ENCODE results near the gene SEPTIN5.
"Not testable (repeated sequence)": the region's sequence is repeated elsewhere in the genome, so short reads cannot be mapped to it uniquely, and the experiment has no call there.

SEPTIN5 gene

DNA sequence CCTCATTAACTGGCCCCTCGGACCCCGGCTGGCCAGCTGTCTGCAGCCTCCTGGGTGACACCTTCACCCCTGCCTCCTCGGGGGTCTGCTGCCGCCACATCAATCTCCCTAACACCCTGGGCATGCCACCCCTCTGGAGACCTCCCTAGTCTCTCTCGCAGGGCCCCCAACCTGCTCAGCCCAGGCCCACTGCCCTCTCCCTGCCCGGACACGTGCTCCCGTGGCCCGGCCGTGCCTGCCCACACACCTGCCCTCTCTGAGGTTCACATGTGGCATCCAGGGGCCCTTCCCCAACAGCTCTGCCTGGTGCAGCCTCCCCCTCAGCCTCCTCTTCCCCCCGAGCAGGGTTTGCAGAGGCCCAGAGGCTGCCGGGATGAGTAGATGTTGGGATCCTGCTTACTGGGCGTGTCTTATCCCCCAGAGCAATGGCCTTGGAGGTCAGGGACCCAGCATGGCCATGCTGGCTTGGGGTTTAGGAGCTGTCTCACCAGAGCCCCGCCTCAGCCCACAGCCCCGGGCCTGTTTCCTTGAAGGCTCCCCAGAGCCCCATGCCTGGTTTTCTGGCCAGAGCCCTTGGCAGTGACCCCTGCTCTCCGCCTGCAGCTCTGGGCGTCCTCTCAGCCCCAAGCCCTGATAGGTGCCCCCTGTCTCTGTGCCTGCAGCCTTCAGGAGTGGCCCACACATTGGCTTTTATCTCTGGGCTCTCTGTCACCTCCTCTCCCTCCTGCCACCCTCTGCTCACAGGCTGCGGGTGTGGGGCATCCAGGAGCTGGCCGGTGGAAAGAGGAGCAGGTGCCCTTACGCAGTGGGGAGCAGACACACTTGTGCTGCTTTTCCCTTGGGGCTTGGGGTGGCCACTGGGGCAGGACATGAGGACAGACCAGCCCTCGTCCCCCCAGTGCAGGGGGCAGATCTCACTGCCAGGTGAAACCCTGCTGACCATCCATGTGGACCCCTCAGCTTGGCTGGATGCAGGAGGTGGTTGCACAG, 25.7 kb upstream of the SEPTIN5 start:
- Mint-ChIP-seq H3K9me3 (no peaks in the 10 kb centered on the region), H3K27me3 (peaks cover 21% of the 10 kb centered on the region)
- no peak for ATAC-seq (replicated peaks; ENCODE audit: extremely low read depth, poor library complexity, severe bottlenecking)

DNA sequence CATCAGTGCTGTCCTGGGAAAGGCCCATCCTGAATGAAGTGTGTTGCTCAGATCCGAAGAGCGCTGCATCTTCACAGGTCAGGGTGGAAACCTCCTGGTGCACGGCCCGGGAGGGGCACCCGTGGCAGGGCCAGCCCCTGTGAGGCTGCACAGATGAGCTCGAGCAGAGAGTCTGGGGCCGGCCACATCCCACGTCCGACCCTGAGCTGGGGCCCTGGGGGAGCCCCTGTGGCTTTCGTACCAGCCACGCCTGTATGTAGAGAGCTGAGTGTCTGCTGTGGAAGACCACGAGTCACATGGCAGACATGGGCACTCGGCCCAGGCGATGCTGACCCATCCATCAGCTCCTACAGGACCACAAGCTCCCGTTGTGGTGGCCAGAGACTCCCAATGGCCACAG, 24.9 kb upstream of the SEPTIN5 start:
- Mint-ChIP-seq H3K4me3 (no peak overlapping the region), H3K27me3 (peaks cover 28% of the 10 kb centered on the region), H3K27ac (ENCODE audit: low read depth) (no peak overlapping the region), H3K4me1 (no peaks in the 10 kb centered on the region), H3K36me3 (ENCODE audit: insufficient read depth) (no peaks in the 10 kb centered on the region), H3K9me3 (no peaks in the 10 kb centered on the region)
- DNase-seq (ENCODE audit: low spot score in 2 of 2) (no peak), ATAC-seq (replicated peaks; ENCODE audit: extremely low read depth, poor library complexity, severe bottlenecking) (no peak)

More for the DNA sequence above, 25.7 kb upstream of the SEPTIN5 start:
- Mint-ChIP-seq H3K4me3 (no peak overlapping the region), H3K4me1 (no peaks in the 10 kb centered on the region), H3K27ac (ENCODE audit: low read depth) (no peak overlapping the region), H3K36me3 (ENCODE audit: insufficient read depth) (no peaks in the 10 kb centered on the region)
- DNase-seq (ENCODE audit: low spot score in 2 of 2) = no peak

DNA sequence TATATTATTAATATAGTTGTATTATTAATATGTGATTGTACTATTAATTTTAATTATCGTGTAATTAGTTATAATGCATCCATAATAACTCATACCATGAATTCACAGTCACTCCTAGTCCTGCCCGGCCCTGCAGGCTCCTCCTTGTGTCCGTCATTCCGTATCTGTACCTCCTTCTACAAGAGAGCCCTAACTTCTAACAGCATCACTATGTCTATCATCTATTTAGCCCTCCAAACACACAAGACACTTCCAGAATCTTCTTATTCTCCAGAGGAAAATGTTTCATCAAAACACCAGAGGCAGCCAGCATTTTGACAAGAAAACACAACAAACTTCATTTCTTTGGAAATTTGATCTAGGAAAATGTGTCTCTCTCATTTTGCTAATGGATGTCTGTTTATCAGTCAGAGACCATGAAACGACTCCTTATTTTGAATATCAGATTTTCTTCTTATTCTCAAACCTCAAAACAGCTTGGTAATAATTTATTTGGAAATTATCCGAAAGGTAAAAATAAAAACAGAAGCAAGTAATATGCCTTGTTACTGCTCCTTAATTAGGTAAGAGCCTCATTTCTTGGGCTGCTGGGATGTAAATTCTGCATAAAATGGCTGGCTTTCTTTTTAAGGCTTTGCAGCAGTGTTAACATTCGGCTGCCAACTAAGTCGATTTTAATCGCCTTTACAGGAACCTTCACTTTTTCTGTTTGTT, 23.1 kb upstream of the SEPTIN5 start:
- Mint-ChIP-seq H3K36me3 (ENCODE audit: insufficient read depth) (no peaks in the 10 kb centered on the region), H3K27me3 (peaks cover 33% of the 10 kb centered on the region), H3K4me1 (no peaks in the 10 kb centered on the region), H3K9me3 (no peaks in the 10 kb centered on the region), H3K27ac (ENCODE audit: low read depth) (no peak overlapping the region), H3K4me3 (no peak overlapping the region)
- DNase-seq (ENCODE audit: low spot score in 2 of 2) (no peak), ATAC-seq (replicated peaks; ENCODE audit: extremely low read depth, poor library complexity, severe bottlenecking) (no peak)

DNA sequence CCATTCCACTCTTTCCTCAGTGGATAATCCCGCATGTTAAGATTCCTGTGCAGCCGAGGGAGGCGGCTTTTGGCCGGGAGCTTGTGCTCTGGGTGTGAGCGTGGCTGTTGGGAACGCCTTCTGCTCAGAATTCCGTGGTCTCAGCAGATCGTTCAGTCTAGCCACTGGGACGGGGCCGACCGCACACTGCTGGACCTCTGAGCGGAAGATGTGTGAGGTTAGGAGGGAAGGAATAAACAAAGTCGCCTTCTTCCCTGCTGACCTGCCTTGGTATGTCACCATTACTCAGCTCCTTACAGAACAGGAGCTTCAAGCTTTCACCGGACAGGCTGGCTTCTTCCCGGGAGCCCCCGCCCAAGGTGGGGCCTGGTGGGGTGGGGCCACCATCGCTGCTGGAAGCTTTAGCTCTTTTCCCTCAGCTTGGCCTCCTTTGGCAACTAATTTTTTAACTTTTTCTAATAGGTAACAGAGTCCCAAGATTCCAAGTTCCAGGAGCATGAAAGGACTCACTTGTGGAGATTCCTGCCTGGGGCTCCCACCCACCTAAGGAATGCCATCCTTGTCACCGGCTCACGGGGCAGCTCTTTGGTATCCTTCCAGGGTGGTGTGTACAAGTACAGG, 22.5 kb upstream of the SEPTIN5 start:
- no peak overlapping the region for H3K4me3 Mint-ChIP-seq
- DNase-seq (ENCODE audit: low spot score in 2 of 2) (no peak), ATAC-seq (replicated peaks; ENCODE audit: extremely low read depth, poor library complexity, severe bottlenecking) (no peak)
- H3K9me3 Mint-ChIP-seq = no peaks in the 10 kb centered on the region
- no peaks in the 10 kb centered on the region for H3K4me1 Mint-ChIP-seq
- no peak overlapping the region for H3K27ac Mint-ChIP-seq (ENCODE audit: low read depth)
- peaks cover 40% of the 10 kb centered on the region for H3K27me3 Mint-ChIP-seq
- H3K36me3 Mint-ChIP-seq (ENCODE audit: insufficient read depth) = no peaks in the 10 kb centered on the region

- Mint-ChIP-seq H3K27ac (ENCODE audit: low read depth) (no peak overlapping the region), H3K27me3 (peaks cover 41% of the 10 kb centered on the region), H3K4me1 (no peaks in the 10 kb centered on the region), H3K9me3 (no peaks in the 10 kb centered on the region), H3K4me3 (no peak overlapping the region), H3K36me3 (ENCODE audit: insufficient read depth) (no peaks in the 10 kb centered on the region)
- ATAC-seq (replicated peaks; ENCODE audit: extremely low read depth, poor library complexity, severe bottlenecking) (no peak), DNase-seq (ENCODE audit: low spot score in 2 of 2) (no peak)
Observed at GRCh38 chr22:19693581-19693980, 20.7 kb upstream of the SEPTIN5 start.

DNA sequence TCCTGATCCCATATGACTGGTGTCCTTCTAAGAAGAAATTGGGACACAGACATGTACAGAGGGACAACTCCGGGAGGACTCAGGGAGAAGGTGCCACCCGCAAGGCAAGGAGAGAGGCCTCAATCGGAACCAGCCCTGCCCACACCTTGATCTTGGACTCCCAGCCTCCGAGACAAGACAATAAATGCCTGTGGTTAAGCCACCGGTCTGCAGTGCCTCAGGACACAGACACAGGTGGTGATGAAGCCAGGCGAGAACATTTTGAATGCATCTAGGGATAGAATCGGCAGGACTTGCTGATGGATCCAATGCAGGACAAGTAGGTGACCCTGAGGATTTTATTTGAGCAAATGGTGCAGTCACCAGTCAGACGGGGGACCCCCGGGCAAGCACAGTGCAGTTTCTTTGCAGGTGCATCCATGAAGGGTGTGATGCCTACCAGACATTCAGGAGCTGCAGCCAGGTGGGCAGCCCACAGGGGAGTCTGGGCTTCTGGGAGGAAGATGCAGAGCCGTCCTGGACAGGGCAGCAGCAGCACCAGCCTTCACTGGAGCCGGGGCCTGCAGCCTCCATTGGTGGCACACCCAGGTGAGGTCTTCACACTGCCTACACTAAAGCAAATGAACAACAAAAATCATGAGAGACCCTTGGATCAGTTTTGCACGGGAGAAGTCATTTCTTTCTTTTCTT, 20.2 kb upstream of the SEPTIN5 start:
- no peak overlapping the region for H3K27ac Mint-ChIP-seq (ENCODE audit: low read depth)
- no peak overlapping the region for H3K4me3 Mint-ChIP-seq
- H3K9me3 Mint-ChIP-seq = no peaks in the 10 kb centered on the region
- no peaks in the 10 kb centered on the region for H3K4me1 Mint-ChIP-seq
- DNase-seq (ENCODE audit: low spot score in 2 of 2) (no peak), ATAC-seq (replicated peaks; ENCODE audit: extremely low read depth, poor library complexity, severe bottlenecking) (no peak)
- peaks cover 41% of the 10 kb centered on the region for H3K27me3 Mint-ChIP-seq
- H3K36me3 Mint-ChIP-seq (ENCODE audit: insufficient read depth) = no peaks in the 10 kb centered on the region

- no peaks in the 10 kb centered on the region for H3K36me3 Mint-ChIP-seq (ENCODE audit: insufficient read depth)
- no peak overlapping the region for H3K27ac Mint-ChIP-seq (ENCODE audit: low read depth)
- H3K4me1 Mint-ChIP-seq = no peaks in the 10 kb centered on the region
- no peak overlapping the region for H3K4me3 Mint-ChIP-seq
- H3K9me3 Mint-ChIP-seq = no peaks in the 10 kb centered on the region
- no peak for ATAC-seq (replicated peaks; ENCODE audit: extremely low read depth, poor library complexity, severe bottlenecking)
- no peak for DNase-seq (ENCODE audit: low spot score in 2 of 2)
- peaks cover 41% of the 10 kb centered on the region for H3K27me3 Mint-ChIP-seq
Observed at GRCh38 chr22:19694696-19695095, 19.6 kb upstream of the SEPTIN5 start.

GRCh38 chr22:19696504-19697276, 17.6 kb upstream of the SEPTIN5 start:
- DNase-seq (ENCODE audit: low spot score in 2 of 2) (no peak), ATAC-seq (replicated peaks; ENCODE audit: extremely low read depth, poor library complexity, severe bottlenecking) (no peak)
- Mint-ChIP-seq H3K36me3 (ENCODE audit: insufficient read depth) (no peaks in the 10 kb centered on the region), H3K27me3 (peaks cover 35% of the 10 kb centered on the region), H3K4me3 (no peak overlapping the region), H3K9me3 (no peaks in the 10 kb centered on the region), H3K27ac (ENCODE audit: low read depth) (no peak overlapping the region), H3K4me1 (no peaks in the 10 kb centered on the region)

GRCh38 chr22:19697871-19698270, 16.4 kb upstream of the SEPTIN5 start:
- DNase-seq (ENCODE audit: low spot score in 2 of 2); ATAC-seq (replicated peaks; ENCODE audit: extremely low read depth, poor library complexity, severe bottlenecking); H3K4me1 Mint-ChIP-seq; H3K4me3 Mint-ChIP-seq; H3K27ac Mint-ChIP-seq (ENCODE audit: low read depth); H3K9me3 Mint-ChIP-seq; H3K36me3 Mint-ChIP-seq (ENCODE audit: insufficient read depth): not testable (repeated sequence)
- peaks cover 35% of the 10 kb centered on the region for H3K27me3 Mint-ChIP-seq

- peaks cover 31% of the 10 kb centered on the region for H3K27me3 Mint-ChIP-seq
- no peaks in the 10 kb centered on the region for H3K9me3 Mint-ChIP-seq
- DNase-seq (ENCODE audit: low spot score in 2 of 2) (no peak), ATAC-seq (replicated peaks; ENCODE audit: extremely low read depth, poor library complexity, severe bottlenecking) (no peak)
- H3K27ac Mint-ChIP-seq (ENCODE audit: low read depth) = no peak overlapping the region
- peaks cover under 1% of the 10 kb centered on the region for H3K36me3 Mint-ChIP-seq (ENCODE audit: insufficient read depth)
- H3K4me3 Mint-ChIP-seq = no peak overlapping the region
- H3K4me1 Mint-ChIP-seq = no peaks in the 10 kb centered on the region
Observed at GRCh38 chr22:19700790-19701419, 13.4 kb upstream of the SEPTIN5 start.

DNA sequence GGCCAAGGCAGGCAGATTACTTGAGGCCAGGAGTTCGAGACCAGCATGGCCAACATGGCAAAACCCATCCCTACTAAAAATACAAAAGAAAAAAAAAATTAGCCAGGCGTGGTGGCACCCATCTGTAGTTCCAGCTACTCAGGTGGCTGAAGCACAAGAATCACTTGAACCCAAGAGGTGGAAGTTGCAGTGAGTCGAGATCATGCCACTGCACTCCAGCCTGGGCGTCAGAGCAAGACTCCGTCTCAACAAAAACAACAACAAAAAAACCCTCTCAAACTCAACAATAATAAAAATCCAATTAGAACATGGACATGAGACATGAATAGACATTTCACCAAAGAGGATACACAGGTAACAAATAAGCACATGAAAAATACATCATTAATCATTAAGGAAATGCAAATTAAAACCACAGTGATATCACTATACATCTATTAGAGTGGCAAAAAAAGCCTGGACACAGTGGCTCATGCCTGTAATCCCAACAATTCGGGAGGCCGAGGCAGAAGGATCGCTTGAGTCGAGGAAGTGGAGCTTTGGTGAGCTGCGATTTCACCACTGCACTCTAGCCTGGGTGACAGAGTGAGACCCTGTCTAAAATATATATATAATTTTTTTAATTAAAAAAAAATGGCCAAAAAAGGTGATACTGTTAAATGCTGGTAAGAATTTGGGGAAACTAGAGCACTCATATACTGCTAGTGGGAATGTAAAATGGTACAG, 12.7 kb upstream of the SEPTIN5 start:
- DNase-seq (ENCODE audit: low spot score in 2 of 2) = no peak

More for the DNA sequence above, 12.7 kb upstream of the SEPTIN5 start:
- Mint-ChIP-seq H3K27me3 (peaks cover 24% of the 10 kb centered on the region), H3K4me1 (no peaks in the 10 kb centered on the region), H3K36me3 (ENCODE audit: insufficient read depth) (peaks cover 2% of the 10 kb centered on the region), H3K9me3 (no peaks in the 10 kb centered on the region), H3K4me3 (no peak overlapping the region), H3K27ac (ENCODE audit: low read depth) (no peak overlapping the region)
- no peak for ATAC-seq (replicated peaks; ENCODE audit: extremely low read depth, poor library complexity, severe bottlenecking)

Data from central memory CD8-positive, alpha-beta T cell (primary cell).